Heart left ventricle (tissue), 13 donors: ENCODE measurements around the gene OVCA2.

Experiments used
- POLR2A ChIP-seq, 2 donors: fragments of 450-650 bp; IDR thresholded peaks; one replicate each; pipeline ENCODE4 v1.6.1; 2017; ENCODE audit warnings: antibody characterized with exemption in 2 of 2, mild to moderate bottlenecking in 2 of 2, moderate library complexity in 2 of 2
- TF ChIP-seq, protein P1 (sequence below), 12 donors: fragments of 200-600 bp; sonication (generic) in 4 of 12; IDR thresholded peaks; one replicate each; pipeline versions ENCODE4 v1.5.0 to v1.8.0; 2018 to 2022; ENCODE audit warnings: antibody characterized with exemption in 12 of 12, mild to moderate bottlenecking in 5 of 12
- donor health status: ischemic (EF 13 %, LVEDD 7.1; RV severe dilation, severe dysfunction).
- donor health status: DM: no; HTN: yes; CAD: no.
- donor health status: DM: no; HTN: no; CAD: no.
- donor health status: ischemic (EF 25% LVEDD 6.9; RV normal size, moderate dysfunction).
- donor health status: ischemic (EF 25% LVEDD 5.7; RV mildly dilated, moderate dysfunction).
- donor health status: ischemic (EF 35%, LVEDD 5.7; RV mildly dilated, moderate dysfunction).
- donor health status: nonischemic (EF 11% LVEDD 7.7; RV severe dilation, severe dysfunction).
- donor health status: DM: yes; HTN: yes; CAD: no.
- donor health status: PGD.
- donor health status: ischemic (EF 29% LVEDD 5.4; RV normal size, mild dysfunction).
- donor health status: nonischemic (EF 23%, LVEDD 6.1; RV moderate dilation, normal function).

DNA sequence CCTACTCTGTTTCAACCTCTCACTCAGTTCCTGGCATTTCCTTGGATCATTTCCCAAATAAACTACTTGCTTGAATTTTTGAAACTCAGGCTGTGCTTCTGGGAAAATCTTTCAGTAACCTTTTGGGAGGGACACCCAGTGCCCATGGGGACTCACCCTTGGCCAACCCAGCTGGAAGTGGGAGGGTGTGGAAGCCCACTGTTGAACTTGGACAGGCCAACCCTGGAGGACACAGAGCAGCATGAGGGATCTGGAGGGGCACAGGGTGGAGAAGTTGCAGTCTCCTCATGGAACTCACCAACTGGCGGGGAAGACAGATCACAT is 27.9 kb upstream of the OVCA2 start:
- TF ChIP-seq, protein P1, sequence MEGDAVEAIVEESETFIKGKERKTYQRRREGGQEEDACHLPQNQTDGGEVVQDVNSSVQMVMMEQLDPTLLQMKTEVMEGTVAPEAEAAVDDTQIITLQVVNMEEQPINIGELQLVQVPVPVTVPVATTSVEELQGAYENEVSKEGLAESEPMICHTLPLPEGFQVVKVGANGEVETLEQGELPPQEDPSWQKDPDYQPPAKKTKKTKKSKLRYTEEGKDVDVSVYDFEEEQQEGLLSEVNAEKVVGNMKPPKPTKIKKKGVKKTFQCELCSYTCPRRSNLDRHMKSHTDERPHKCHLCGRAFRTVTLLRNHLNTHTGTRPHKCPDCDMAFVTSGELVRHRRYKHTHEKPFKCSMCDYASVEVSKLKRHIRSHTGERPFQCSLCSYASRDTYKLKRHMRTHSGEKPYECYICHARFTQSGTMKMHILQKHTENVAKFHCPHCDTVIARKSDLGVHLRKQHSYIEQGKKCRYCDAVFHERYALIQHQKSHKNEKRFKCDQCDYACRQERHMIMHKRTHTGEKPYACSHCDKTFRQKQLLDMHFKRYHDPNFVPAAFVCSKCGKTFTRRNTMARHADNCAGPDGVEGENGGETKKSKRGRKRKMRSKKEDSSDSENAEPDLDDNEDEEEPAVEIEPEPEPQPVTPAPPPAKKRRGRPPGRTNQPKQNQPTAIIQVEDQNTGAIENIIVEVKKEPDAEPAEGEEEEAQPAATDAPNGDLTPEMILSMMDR (IDR thresholded peaks at IDR 0.05): no peak
- TF ChIP-seq POLR2A (IDR thresholded peaks at IDR 0.05): no peak
